ENCODE results near the gene KIF26B.
"Not testable (repeated sequence)": the region's sequence is repeated elsewhere in the genome, so short reads cannot be mapped to it uniquely, and the experiment has no call there.

The KIF26B gene

GRCh38 chr1:245718951-245719350 lies 564.2 kb downstream of the KIF26B start:
- Histone ChIP-seq H3K79me2 (ENCODE audit: low read length) (no peaks in the 10 kb centered on the region), H3K9me3 (ENCODE audit: insufficient read depth, low read length) (no peaks in the 10 kb centered on the region), H3K36me3 (replicated peaks; ENCODE audit: low read depth, low read length) (no peaks in the 10 kb centered on the region), H3K9ac (ENCODE audit: low read length) (no peak overlapping the region), H3K4me1 (ENCODE audit: low read length) (peaks cover 8% of the 10 kb centered on the region), H3K27ac (ENCODE audit: low read length) (no peak overlapping the region), H4K20me1 (ENCODE audit: insufficient read depth, low read length) (no peaks in the 10 kb centered on the region), H3K27me3 (ENCODE audit: low read depth, low read length) (no peaks in the 10 kb centered on the region), H3K4me2 (ENCODE audit: low read length) (no peak overlapping the region), H3K4me3 (ENCODE audit: low read length) (no peak overlapping the region), H2AFZ (ENCODE audit: low read depth, low read length) (no peak overlapping the region)
- no peak for TF ChIP-seq EZH2phosphoT487 (IDR thresholded peaks at IDR 0.05; ENCODE audit: low read depth)
- no peak for TF ChIP-seq CTCF (IDR thresholded peaks at IDR 0.05; ENCODE audit: low read depth, low read length)

GRCh38 chr1:245721488-245721887 lies 566.7 kb downstream of the KIF26B start:
- TF ChIP-seq CTCF (IDR thresholded peaks at IDR 0.05; ENCODE audit: low read depth, low read length) (no peak), EZH2phosphoT487 (IDR thresholded peaks at IDR 0.05; ENCODE audit: low read depth) (no peak)
- H3K9me3 ChIP-seq (ENCODE audit: insufficient read depth, low read length), result no peaks in the 10 kb centered on the region
- H3K27me3 ChIP-seq (ENCODE audit: low read depth, low read length), result no peaks in the 10 kb centered on the region
- no peaks in the 10 kb centered on the region for H3K36me3 ChIP-seq (replicated peaks; ENCODE audit: low read depth, low read length)
- H3K4me2 ChIP-seq (ENCODE audit: low read length), result no peak overlapping the region
- no peaks in the 10 kb centered on the region for H4K20me1 ChIP-seq (ENCODE audit: insufficient read depth, low read length)
- no peaks in the 10 kb centered on the region for H3K4me1 ChIP-seq (ENCODE audit: low read length)
- no peak overlapping the region for H2AFZ ChIP-seq (ENCODE audit: low read depth, low read length)
- no peak overlapping the region for H3K4me3 ChIP-seq (ENCODE audit: low read length)
- H3K27ac ChIP-seq (ENCODE audit: low read length), result no peak overlapping the region
- no peaks in the 10 kb centered on the region for H3K79me2 ChIP-seq (ENCODE audit: low read length)
- no peak overlapping the region for H3K9ac ChIP-seq (ENCODE audit: low read length)

- not testable (repeated sequence) for H3K27ac ChIP-seq (ENCODE audit: low read length); H3K9ac ChIP-seq (ENCODE audit: low read length); H3K4me1 ChIP-seq (ENCODE audit: low read length); H3K79me2 ChIP-seq (ENCODE audit: low read length); H4K20me1 ChIP-seq (ENCODE audit: insufficient read depth, low read length); H3K36me3 ChIP-seq (replicated peaks; ENCODE audit: low read depth, low read length); H3K9me3 ChIP-seq (ENCODE audit: insufficient read depth, low read length); H3K4me3 ChIP-seq (ENCODE audit: low read length); H3K27me3 ChIP-seq (ENCODE audit: low read depth, low read length); H2AFZ ChIP-seq (ENCODE audit: low read depth, low read length); H3K4me2 ChIP-seq (ENCODE audit: low read length)
Measured at GRCh38 chr1:245728035-245728434, 573.2 kb downstream of the KIF26B start.

- Histone ChIP-seq H3K4me1 (ENCODE audit: low read length) (peaks cover 4% of the 10 kb centered on the region), H3K27me3 (ENCODE audit: low read depth, low read length) (no peaks in the 10 kb centered on the region), H2AFZ (ENCODE audit: low read depth, low read length) (no peak overlapping the region), H3K4me3 (ENCODE audit: low read length) (no peak overlapping the region), H3K4me2 (ENCODE audit: low read length) (no peak overlapping the region), H3K9ac (ENCODE audit: low read length) (no peak overlapping the region), H3K9me3 (ENCODE audit: insufficient read depth, low read length) (no peaks in the 10 kb centered on the region), H3K27ac (ENCODE audit: low read length) (no peak overlapping the region), H3K79me2 (ENCODE audit: low read length) (no peaks in the 10 kb centered on the region), H3K36me3 (replicated peaks; ENCODE audit: low read depth, low read length) (no peaks in the 10 kb centered on the region), H4K20me1 (ENCODE audit: insufficient read depth, low read length) (no peaks in the 10 kb centered on the region)
- no peak for TF ChIP-seq EZH2phosphoT487 (IDR thresholded peaks at IDR 0.05; ENCODE audit: low read depth)
- TF ChIP-seq CTCF (IDR thresholded peaks at IDR 0.05; ENCODE audit: low read depth, low read length), result no peak
Measured at GRCh38 chr1:245730801-245731200, 576.0 kb downstream of the KIF26B start.

GRCh38 chr1:245740336-245740735 lies 585.6 kb downstream of the KIF26B start:
- not testable (repeated sequence) for H3K4me3 ChIP-seq (ENCODE audit: low read length); H3K27ac ChIP-seq (ENCODE audit: low read length); H3K36me3 ChIP-seq (replicated peaks; ENCODE audit: low read depth, low read length); H3K4me1 ChIP-seq (ENCODE audit: low read length); H3K4me2 ChIP-seq (ENCODE audit: low read length); H3K79me2 ChIP-seq (ENCODE audit: low read length); H3K27me3 ChIP-seq (ENCODE audit: low read depth, low read length); H3K9me3 ChIP-seq (ENCODE audit: insufficient read depth, low read length); H4K20me1 ChIP-seq (ENCODE audit: insufficient read depth, low read length); H2AFZ ChIP-seq (ENCODE audit: low read depth, low read length); H3K9ac ChIP-seq (ENCODE audit: low read length)

Measured in OCI-LY3 (cell line).